CD14-positive monocyte (primary cell): ENCODE results near the gene CENPP. TPM values are rescaled to one million over a fixed set of nuclear protein-coding genes. Genes with fewer than 3 reads are reported as not detected.

ENCODE experiments used
- DNase-seq, 3 donors: peaks; one replicate each; pipeline ENCODE4 v3.0.0-alpha.2; 2011 to 2022
- H2AFZ ChIP-seq: 2 replicates; pipeline ENCODE4 v1.6.0; 2012; ENCODE audit warnings: mild to moderate bottlenecking, low read depth, low read length, inconsistent platforms; ENCODE audit not compliant: insufficient read depth, poor library complexity, severe bottlenecking
- H3K27ac ChIP-seq, 2 donors: 1 replicate in 1 of 2; 2 replicates in 1 of 2; pipeline ENCODE4 v1.5.1; 2012 to 2013; ENCODE audit warnings: low read length in 2 of 2, control low read depth in 1 of 2, inconsistent platforms in 1 of 2, low read depth in 1 of 2, mild to moderate bottlenecking in 1 of 2
- H3K27me3 ChIP-seq, 2 donors: one replicate each; pipeline versions ENCODE4 v1.6.0 to v1.6.1; 2011 to 2013; ENCODE audit warnings: low read length in 2 of 2; ENCODE audit not compliant: control insufficient read depth in 2 of 2, insufficient read depth in 2 of 2
- H3K36me3 ChIP-seq, 2 donors: replicated peaks in 1 of 2; 1 replicate in 1 of 2; 2 replicates in 1 of 2; pipeline versions ENCODE4 v1.5.1 to v1.6.1; 2012 to 2013; ENCODE audit warnings: low read length in 2 of 2, control low read depth in 1 of 2, inconsistent platforms in 1 of 2, mild to moderate bottlenecking in 1 of 2; ENCODE audit not compliant: insufficient read depth in 2 of 2, control insufficient read depth in 1 of 2
- H3K4me1 ChIP-seq, 2 donors: 1 replicate in 1 of 2; 2 replicates in 1 of 2; pipeline versions ENCODE4 v1.5.1 to v1.6.1; 2012 to 2013; ENCODE audit warnings: low read length in 2 of 2, control low read depth in 1 of 2, inconsistent platforms in 1 of 2, mild to moderate bottlenecking in 1 of 2, moderate library complexity in 1 of 2; ENCODE audit not compliant: insufficient read depth in 2 of 2, control insufficient read depth in 1 of 2
- H3K4me2 ChIP-seq: replicated peaks from 2 replicates; pipeline ENCODE3; 2012; ENCODE audit warnings: low read length, moderate library complexity, mild to moderate bottlenecking; ENCODE audit not compliant: poor library complexity, severe bottlenecking; ENCODE audit errors: extremely low read depth
- H3K4me3 ChIP-seq, 3 experiments: fragments of 200-600 bp in 1 of 3; sonication (generic) in 1 of 3; replicated peaks in 1 of 3; 1 replicate in 2 of 3; 2 replicates in 1 of 3; pipeline ENCODE4 v1.5.1; 2011 to 2013; ENCODE audit warnings: low read length in 3 of 3, mild to moderate bottlenecking in 3 of 3, control low read depth in 2 of 3, low read depth in 2 of 3, inconsistent platforms in 1 of 3, moderate library complexity in 1 of 3
- H3K79me2 ChIP-seq: 2 replicates; pipeline ENCODE4 v1.6.0; 2012; ENCODE audit warnings: mild to moderate bottlenecking, control low read depth, inconsistent platforms, low read length, moderate library complexity; ENCODE audit not compliant: insufficient read depth
- H3K9ac ChIP-seq: 2 replicates; pipeline ENCODE4 v1.6.0; 2017; ENCODE audit warnings: low read length, mild to moderate bottlenecking; ENCODE audit not compliant: insufficient read depth, poor library complexity, severe bottlenecking
- H3K9me3 ChIP-seq, 2 donors: replicated peaks in 1 of 2; 1 replicate in 1 of 2; 2 replicates in 1 of 2; pipeline versions ENCODE4 v1.5.1 to v1.6.1; 2012 to 2013; ENCODE audit warnings: low read length in 2 of 2, control low read depth in 1 of 2; ENCODE audit not compliant: control insufficient read depth in 1 of 2, insufficient read depth in 1 of 2
- H4K20me1 ChIP-seq: 2 replicates; pipeline ENCODE4 v1.6.0; 2012; ENCODE audit warnings: mild to moderate bottlenecking, low read length, control low read depth, moderate library complexity; ENCODE audit not compliant: insufficient read depth
- H3K27ac Mint-ChIP-seq, 7 donors: one replicate each; pipeline ENCODE4 v1.8.0; 2020; ENCODE audit warnings: mild to moderate bottlenecking in 7 of 7, mixed read lengths in 7 of 7, moderate library complexity in 6 of 7, inconsistent platforms in 2 of 7
- H3K27me3 Mint-ChIP-seq, 3 donors: one replicate each; pipeline ENCODE4 v1.8.0; 2021 to 2022; ENCODE audit warnings: low read depth in 3 of 3, mild to moderate bottlenecking in 3 of 3, mixed read lengths in 3 of 3, moderate library complexity in 3 of 3, inconsistent platforms in 1 of 3
- H3K36me3 Mint-ChIP-seq, 2 donors: one replicate each; pipeline ENCODE4 v1.8.0; 2020; ENCODE audit warnings: mixed read lengths in 2 of 2, inconsistent platforms in 1 of 2, mild to moderate bottlenecking in 1 of 2
- H3K4me1 Mint-ChIP-seq: one replicate; pipeline ENCODE4 v1.8.0; 2020; ENCODE audit warnings: mild to moderate bottlenecking, mixed read lengths
- H3K4me3 Mint-ChIP-seq, 2 donors: one replicate each; pipeline ENCODE4 v1.8.0; 2020; ENCODE audit warnings: mild to moderate bottlenecking in 2 of 2, mixed read lengths in 2 of 2, moderate library complexity in 1 of 2
- H3K9me3 Mint-ChIP-seq, 7 donors: one replicate each; pipeline ENCODE4 v1.8.0; 2020 to 2022; ENCODE audit warnings: mixed read lengths in 7 of 7, mild to moderate bottlenecking in 6 of 7, moderate library complexity in 6 of 7, inconsistent platforms in 2 of 7
- WGBS: methylation state at CpG from one replicate; pipeline ENCODE4 v1.1.5; 2013; ENCODE audit warnings: missing lambda C conversion rate; ENCODE audit not compliant: insufficient coverage; 5-methylcytosine and 5-hydroxymethylcytosine counted together
- intact Hi-C, 2 donors: fragments of 100-400 bp; cut with micrococcal nuclease; formaldehyde crosslinking; loops; one replicate each; pipeline versions ENCODE4 v1.15.0 to v1.15.1; 2023
- polyA plus RNA-seq, 3 donors: library from polyadenylated mRNA; depleted of rRNA in 1 of 3; unstranded in 2 of 3; stranded (reverse) in 1 of 3; fragments of 300-500 nt in 2 of 3; fragments of >200 nt in 1 of 3; fragmentation: Illumina TruSeq in 2 of 3; gene quantifications; 1 replicate in 2 of 3; 2 replicates in 1 of 3; pipeline ENCODE4 v1.2.3, GENCODE V29; 2012 to 2021
- TF ChIP-seq, protein P1 (sequence below): fragments of 200-600 bp; IDR thresholded peaks from one replicate; pipeline ENCODE4 v1.8.0; 2022; ENCODE audit warnings: antibody characterized with exemption, mild to moderate bottlenecking

CENPP gene
- polyA plus RNA-seq, 3 donors: 0.50 to 1.1 (median 1.1) TPM

DNA sequence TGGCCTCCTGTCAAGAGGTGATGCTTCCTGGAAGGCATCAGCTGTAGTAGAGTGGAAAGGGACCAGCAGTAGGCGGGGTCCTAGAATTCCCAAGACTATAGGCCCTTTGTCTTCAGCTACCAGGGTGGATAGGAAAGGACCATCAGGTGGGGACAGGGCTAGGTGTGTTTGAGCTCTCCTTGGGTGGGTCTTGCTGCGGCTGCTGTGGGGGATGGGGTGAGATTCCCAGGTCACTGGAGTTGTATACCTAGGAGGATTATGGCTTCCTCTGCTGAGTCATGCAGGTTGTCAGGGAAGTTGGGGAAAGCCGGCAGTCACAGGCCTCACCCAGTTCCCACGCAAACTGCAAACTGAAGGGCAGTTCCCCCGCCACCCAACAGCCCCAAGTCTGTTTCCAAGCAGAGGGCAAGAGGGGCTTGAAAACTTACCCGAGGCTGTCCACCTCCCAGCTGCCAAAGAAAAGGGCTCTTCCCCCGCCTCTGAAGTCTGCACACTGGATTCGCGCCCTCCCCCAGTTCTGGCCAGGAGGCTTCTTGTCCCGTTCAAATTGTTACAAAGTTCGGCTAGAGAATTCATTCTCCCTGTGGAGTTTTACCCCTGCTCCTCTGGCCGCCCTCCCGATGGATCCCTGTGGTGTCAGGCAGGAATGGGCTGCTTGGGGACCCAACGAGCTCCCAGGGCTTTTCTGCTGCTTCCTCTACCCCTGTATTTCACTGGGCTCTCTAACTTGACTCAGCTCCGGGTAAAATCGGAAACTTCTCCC is 233.0 kb downstream of the CENPP start:
- no peak overlapping the region for H3K27ac ChIP-seq
- Mint-ChIP-seq H3K9me3 (peaks cover 0 to 2% (median 0%) of the 10 kb centered on the region in 7 donors), H3K4me1 (peaks cover 20% of the 10 kb centered on the region), H3K4me3 (no peak overlapping the region), H3K27ac (no peak overlapping the region), H3K27me3 (peaks cover 0 to 2% (median 1%) of the 10 kb centered on the region in 3 donors), H3K36me3 (no peaks in the 10 kb centered on the region)
- H3K9ac ChIP-seq: no peak overlapping the region
- intact Hi-C loops: no loop called here
- DNase-seq: no peak
- no peak overlapping the region for H2AFZ ChIP-seq
- TF ChIP-seq, protein P1, sequence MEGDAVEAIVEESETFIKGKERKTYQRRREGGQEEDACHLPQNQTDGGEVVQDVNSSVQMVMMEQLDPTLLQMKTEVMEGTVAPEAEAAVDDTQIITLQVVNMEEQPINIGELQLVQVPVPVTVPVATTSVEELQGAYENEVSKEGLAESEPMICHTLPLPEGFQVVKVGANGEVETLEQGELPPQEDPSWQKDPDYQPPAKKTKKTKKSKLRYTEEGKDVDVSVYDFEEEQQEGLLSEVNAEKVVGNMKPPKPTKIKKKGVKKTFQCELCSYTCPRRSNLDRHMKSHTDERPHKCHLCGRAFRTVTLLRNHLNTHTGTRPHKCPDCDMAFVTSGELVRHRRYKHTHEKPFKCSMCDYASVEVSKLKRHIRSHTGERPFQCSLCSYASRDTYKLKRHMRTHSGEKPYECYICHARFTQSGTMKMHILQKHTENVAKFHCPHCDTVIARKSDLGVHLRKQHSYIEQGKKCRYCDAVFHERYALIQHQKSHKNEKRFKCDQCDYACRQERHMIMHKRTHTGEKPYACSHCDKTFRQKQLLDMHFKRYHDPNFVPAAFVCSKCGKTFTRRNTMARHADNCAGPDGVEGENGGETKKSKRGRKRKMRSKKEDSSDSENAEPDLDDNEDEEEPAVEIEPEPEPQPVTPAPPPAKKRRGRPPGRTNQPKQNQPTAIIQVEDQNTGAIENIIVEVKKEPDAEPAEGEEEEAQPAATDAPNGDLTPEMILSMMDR: no peak
- no peaks in the 10 kb centered on the region for H3K9me3 ChIP-seq
- 88% methylated on average over 13 of the region's 16 CpGs for WGBS
- no peak overlapping the region for H3K4me3 ChIP-seq
- H3K79me2 ChIP-seq: no peaks in the 10 kb centered on the region
- no peaks in the 10 kb centered on the region for H3K36me3 ChIP-seq
- no peak overlapping the region for H3K4me2 ChIP-seq
- peaks cover 5% of the 10 kb centered on the region in 2 donors for H3K4me1 ChIP-seq
- H3K27me3 ChIP-seq: no peaks in the 10 kb centered on the region
- no peaks in the 10 kb centered on the region for H4K20me1 ChIP-seq

DNA sequence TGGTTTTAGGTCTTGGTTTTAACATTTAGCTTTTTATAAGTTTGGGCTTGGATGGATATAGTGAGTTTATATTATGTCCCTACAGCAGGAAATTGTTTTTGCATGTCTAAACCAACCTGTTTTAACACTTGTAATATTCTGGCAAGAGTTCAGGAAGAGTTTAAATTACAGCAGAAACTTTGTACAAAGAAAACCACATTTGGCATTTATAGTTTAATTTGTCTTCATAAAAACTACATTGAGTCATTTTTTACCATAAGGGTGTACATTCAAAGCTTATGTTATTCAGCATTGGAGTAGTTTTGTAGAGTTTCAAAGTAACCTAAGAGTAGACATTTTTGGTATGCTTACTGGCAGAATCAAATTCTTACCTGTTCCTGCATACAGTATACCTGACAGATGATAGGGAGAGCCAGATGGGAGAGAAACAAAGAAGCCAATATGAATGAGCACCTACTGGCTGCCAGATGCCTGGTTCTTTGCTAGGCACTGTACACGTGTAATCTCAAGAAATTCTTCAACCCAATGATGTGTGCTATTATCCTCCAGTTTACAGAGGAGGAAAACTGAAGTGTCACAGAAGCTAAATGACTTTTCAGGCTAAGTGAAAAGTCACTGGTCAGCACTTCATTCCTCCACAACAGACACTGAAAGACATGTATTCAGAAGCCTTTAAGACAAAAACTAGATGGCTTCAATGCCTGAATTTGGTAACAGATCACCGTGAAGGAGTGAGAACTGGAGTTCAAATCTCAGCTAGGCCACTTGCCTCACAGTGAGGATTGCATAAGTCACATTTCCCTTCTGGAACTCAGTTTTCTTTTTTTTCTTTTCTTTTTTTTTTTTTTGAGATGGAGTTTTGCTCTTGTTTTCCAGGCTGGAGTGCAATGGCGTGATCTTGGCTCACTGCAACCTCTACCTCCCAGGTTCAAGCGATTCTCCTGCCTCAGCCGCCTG is 235.9 kb downstream of the CENPP start:
- no peaks in the 10 kb centered on the region for H3K27me3 ChIP-seq

More for the DNA sequence above, 235.9 kb downstream of the CENPP start:
- no peak for DNase-seq
- intact Hi-C loops: no loop called here
- TF ChIP-seq, protein P1: no peak
- no peaks in the 10 kb centered on the region for H4K20me1 ChIP-seq
- Mint-ChIP-seq H3K4me3 (no peak overlapping the region), H3K4me1 (peaks cover 21% of the 10 kb centered on the region), H3K27me3 (peaks cover 0 to 2% (median 1%) of the 10 kb centered on the region in 3 donors), H3K36me3 (no peaks in the 10 kb centered on the region), H3K9me3 (peaks cover 0 to 8% (median 5%) of the 10 kb centered on the region in 7 donors), H3K27ac (peak overlapping the region in 1 of 7 donors; percentile 50)
- no peak overlapping the region for H3K4me2 ChIP-seq
- H3K36me3 ChIP-seq: no peaks in the 10 kb centered on the region
- no peak overlapping the region for H3K4me3 ChIP-seq
- no peak overlapping the region for H3K27ac ChIP-seq
- H3K9me3 ChIP-seq: no peaks in the 10 kb centered on the region
- no peak overlapping the region for H3K9ac ChIP-seq
- WGBS: no CpG with 5 or more reads among the region's 5 CpGs
- peaks cover 5 to 7% of the 10 kb centered on the region in 2 donors for H3K4me1 ChIP-seq
- H2AFZ ChIP-seq: no peak overlapping the region
- no peaks in the 10 kb centered on the region for H3K79me2 ChIP-seq
